ENCODE measurements around the gene EBF4. TPM values are rescaled to one million over a fixed set of nuclear protein-coding genes. Genes with fewer than 3 reads are reported as not detected.

Gene EBF4
- total RNA-seq, 1 donor from 2014 or later: 19.2 TPM

DNA sequence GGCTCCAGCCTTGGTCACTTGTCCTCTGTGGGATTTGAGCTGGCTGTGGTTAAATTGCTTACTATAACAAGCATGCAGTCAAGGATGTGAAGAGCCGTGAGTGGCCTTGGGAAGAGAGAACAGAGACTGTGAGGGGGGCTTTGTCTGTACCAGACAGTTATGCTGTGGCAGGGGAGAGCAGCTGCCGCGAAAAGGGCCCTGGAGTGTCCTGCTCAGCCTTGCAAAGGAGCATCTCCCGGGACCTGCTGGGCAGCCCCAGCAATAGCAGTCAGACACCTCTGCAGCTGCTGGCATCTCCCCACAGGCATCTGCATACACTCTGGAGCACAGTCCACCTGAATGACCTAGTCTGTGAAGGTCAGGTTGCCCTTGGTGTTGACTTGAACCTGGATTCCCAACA, 6.3 kb downstream of the EBF4 start:
- Histone ChIP-seq H3K9me3 (no peaks in the 10 kb centered on the region), H3K36me3 (no peaks in the 10 kb centered on the region), H3K4me1 (peaks cover 0 to 1% of the 10 kb centered on the region in 2 donors), H3K27ac (no peak overlapping the region), H3K27me3 (peaks cover under 1% of the 10 kb centered on the region), H3K4me3 (no peak overlapping the region)
- intact Hi-C loops (cut with DNase I): loop anchor here (10.0 kb wide), 1 partner anchor 176 kb away; the partner anchor contains the start of gene PTPRA
- TF ChIP-seq, protein P1, sequence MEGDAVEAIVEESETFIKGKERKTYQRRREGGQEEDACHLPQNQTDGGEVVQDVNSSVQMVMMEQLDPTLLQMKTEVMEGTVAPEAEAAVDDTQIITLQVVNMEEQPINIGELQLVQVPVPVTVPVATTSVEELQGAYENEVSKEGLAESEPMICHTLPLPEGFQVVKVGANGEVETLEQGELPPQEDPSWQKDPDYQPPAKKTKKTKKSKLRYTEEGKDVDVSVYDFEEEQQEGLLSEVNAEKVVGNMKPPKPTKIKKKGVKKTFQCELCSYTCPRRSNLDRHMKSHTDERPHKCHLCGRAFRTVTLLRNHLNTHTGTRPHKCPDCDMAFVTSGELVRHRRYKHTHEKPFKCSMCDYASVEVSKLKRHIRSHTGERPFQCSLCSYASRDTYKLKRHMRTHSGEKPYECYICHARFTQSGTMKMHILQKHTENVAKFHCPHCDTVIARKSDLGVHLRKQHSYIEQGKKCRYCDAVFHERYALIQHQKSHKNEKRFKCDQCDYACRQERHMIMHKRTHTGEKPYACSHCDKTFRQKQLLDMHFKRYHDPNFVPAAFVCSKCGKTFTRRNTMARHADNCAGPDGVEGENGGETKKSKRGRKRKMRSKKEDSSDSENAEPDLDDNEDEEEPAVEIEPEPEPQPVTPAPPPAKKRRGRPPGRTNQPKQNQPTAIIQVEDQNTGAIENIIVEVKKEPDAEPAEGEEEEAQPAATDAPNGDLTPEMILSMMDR (IDR thresholded peaks at IDR 0.05): no peak
- peak in 1 of 2 donors; percentile 54 for DNase-seq (ENCODE audit: low spot score in 2 of 2)

DNA sequence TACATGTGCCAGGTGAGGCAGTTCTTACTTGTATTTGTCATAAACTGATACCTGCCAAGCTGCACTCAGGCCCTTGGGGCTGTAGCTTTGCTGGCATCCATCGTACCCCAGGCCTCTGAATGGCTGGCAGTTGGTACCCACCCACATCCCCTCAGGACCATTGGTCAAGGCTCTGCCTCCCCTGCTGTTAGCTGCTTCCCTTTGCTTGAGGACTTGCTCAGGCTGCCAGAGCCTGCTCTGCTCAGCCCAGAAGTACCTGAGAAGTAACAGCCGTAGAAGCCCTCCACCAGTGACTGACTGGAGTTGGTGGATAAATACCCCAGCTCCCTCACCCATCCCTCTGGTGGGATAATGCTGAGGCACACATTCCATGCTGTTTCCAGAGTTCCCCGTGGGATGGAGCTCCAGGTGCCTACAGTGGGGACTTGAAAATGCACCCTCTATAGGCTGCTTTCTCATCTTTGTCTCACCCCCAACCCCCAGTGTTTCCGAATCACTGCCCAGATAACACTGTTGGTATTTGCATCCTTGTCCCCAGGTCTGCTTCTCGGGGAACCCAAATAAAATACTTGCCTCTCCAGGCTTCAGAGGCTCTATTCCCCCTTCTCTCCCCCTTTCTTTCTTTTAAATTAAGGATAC, 7.3 kb downstream of the EBF4 start:
- no peaks in the 10 kb centered on the region for H3K4me1 ChIP-seq
- DNase-seq (ENCODE audit: low spot score in 2 of 2): no peak
- no peak overlapping the region for H3K27ac ChIP-seq
- H3K4me3 ChIP-seq: no peak overlapping the region
- TF ChIP-seq, protein P1 (IDR thresholded peaks at IDR 0.05): no peak
- intact Hi-C loops (cut with DNase I): loop anchor here (10.0 kb wide), 1 partner anchor 175 kb away; the partner anchor contains the start of gene PTPRA
- no peaks in the 10 kb centered on the region for H3K27me3 ChIP-seq
- no peaks in the 10 kb centered on the region for H3K36me3 ChIP-seq
- H3K9me3 ChIP-seq: no peaks in the 10 kb centered on the region

DNA sequence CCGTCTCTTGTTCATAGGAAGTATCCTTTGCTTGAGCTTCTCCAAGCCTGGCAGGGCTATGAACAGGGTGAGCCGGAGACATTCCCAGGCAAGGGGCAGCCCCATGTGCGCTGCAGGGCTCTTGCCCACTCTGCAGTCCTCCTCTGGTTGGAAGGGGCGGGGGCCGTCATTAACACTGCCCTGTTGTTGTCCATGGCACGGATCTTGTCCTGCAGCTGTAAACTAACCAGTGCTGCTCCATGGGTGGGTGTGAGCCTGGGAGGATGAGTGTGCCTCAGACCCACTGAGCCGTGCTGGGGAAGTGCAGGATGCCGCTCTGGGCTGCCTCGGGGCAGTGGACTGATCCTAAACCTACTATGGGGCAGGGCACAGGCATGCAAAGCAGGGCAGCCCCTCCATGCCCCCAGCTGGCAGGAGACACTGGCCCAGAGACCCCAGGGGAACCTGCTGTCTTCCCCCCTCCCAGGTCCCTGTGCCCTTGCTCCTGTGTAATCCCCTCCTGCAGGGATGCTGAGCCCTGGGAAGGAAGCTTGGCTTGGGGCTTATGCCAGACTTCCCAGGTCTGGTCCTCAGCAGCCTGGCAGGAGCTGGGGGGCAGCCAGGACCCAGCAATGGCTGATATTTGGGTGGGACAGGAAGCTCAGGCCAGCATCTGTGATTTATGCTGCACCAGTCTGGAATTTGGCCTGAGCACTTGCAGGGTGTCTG, 8.5 kb downstream of the EBF4 start:
- no peak overlapping the region for H3K4me3 ChIP-seq
- no peaks in the 10 kb centered on the region for H3K36me3 ChIP-seq
- H3K27ac ChIP-seq: no peak overlapping the region
- H3K4me1 ChIP-seq: no peaks in the 10 kb centered on the region
- TF ChIP-seq, protein P1 (IDR thresholded peaks at IDR 0.05): no peak
- H3K9me3 ChIP-seq: no peaks in the 10 kb centered on the region
- DNase-seq (ENCODE audit: low spot score in 2 of 2): no peak
- intact Hi-C loops (cut with DNase I): no loop called here
- H3K27me3 ChIP-seq: no peaks in the 10 kb centered on the region

DNA sequence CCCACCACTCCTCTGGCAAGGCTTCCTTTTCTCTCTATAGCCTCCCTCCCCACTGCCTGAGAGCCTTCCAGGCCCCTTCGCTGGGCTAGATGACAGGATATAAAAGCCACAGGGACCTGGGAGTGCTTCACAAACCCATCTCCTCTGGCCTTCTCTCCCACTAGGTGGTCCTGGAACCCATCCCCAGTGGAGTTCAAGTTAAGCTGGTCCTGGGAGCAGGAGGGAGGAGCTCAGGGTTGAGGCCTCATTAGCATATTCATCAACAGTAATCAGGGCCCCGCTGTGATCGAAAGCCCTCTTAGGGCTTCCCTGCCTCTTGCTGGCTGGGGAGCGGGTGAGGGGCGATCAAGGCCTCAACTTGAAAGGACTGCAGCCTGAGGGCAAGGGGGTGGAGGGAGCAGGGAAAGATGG, 9.1 kb downstream of the EBF4 start:
- Histone ChIP-seq H3K9me3 (no peaks in the 10 kb centered on the region), H3K36me3 (no peaks in the 10 kb centered on the region), H3K4me1 (no peaks in the 10 kb centered on the region), H3K27ac (no peak overlapping the region), H3K27me3 (no peaks in the 10 kb centered on the region), H3K4me3 (no peak overlapping the region)
- TF ChIP-seq, protein P1 (IDR thresholded peaks at IDR 0.05): no peak
- intact Hi-C loops (cut with DNase I): no loop called here
- DNase-seq (ENCODE audit: low spot score in 2 of 2): no peak

DNA sequence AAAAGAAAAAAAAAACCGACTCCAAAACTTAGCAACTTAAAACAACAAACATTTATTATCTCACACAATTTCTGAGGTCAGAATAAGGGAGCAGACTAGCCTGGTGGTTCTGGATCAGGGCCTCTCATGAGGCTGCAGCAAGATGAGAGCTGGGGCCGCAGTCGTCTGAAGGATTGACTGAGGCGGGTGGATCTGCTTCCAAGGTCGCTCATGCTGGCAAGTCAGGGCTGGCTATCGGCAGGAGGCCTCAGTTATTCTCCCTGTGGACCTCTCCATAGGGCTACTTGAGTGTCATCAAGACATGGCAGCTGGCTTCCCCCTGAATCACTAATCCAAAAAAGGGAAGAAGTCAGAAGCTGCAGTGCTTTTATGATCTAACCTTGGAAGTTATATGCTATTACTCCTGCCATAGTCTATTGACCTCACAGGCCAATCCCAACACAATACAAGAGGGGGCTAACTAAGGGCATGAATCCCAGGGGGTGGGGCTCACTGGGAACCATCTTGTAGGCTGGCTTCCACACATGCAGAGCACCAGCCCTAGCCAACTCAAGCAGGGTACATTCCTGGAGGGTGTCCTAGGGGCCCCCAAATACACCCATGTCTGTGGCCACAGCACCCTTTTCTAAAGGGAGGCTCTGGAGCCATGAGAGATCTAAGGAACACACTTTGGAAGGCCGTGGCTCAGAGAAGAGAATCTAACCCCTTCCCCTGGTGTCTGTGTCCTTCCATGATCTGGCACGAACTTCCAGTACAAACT, 11.3 kb downstream of the EBF4 start:
- intact Hi-C loops (cut with DNase I): no loop called here
- H3K4me1 ChIP-seq: no peaks in the 10 kb centered on the region
- H3K27ac ChIP-seq: no peak overlapping the region
- H3K4me3 ChIP-seq: no peak overlapping the region
- no peaks in the 10 kb centered on the region for H3K9me3 ChIP-seq
- DNase-seq (ENCODE audit: low spot score in 2 of 2): no peak
- H3K27me3 ChIP-seq: no peaks in the 10 kb centered on the region
- no peaks in the 10 kb centered on the region for H3K36me3 ChIP-seq
- TF ChIP-seq, protein P1 (IDR thresholded peaks at IDR 0.05): no peak

Data from ascending aorta (tissue), 2 donors.